Loucy (cell line): Measurements from ENCODE around the gene AGAP1.

Source experiments
- H2AFZ ChIP-seq: fragments of 200-600 bp; sonication (generic); 2 replicates; pipeline ENCODE4 v1.6.0; 2016; ENCODE audit warnings: antibody characterized with exemption, mild to moderate bottlenecking, low read length, moderate library complexity
- H3F3A ChIP-seq: fragments of 200-600 bp; 2 replicates; pipeline ENCODE4 v1.6.0; 2016; ENCODE audit warnings: antibody characterized with exemption, low read depth, mild to moderate bottlenecking
- H3K27me3 ChIP-seq: fragments of 200-600 bp; sonication (generic); 2 replicates; pipeline ENCODE4 v1.6.1; 2014; ENCODE audit warnings: low read length, mild to moderate bottlenecking; ENCODE audit not compliant: insufficient read depth, poor library complexity, severe bottlenecking
- H3K36me3 ChIP-seq: fragments of 200-600 bp; sonication (generic); 2 replicates; pipeline ENCODE4 v1.6.1; 2016; ENCODE audit warnings: low read length; ENCODE audit not compliant: insufficient read depth
- H3K4me1 ChIP-seq: fragments of 200-600 bp; sonication (generic); 2 replicates; pipeline ENCODE4 v1.5.1; 2014; ENCODE audit warnings: low read length, mild to moderate bottlenecking; ENCODE audit not compliant: insufficient read depth, poor library complexity, severe bottlenecking
- H3K4me2 ChIP-seq: fragments of 200-600 bp; sonication (generic); 2 replicates; pipeline ENCODE4 v1.6.0; 2014; ENCODE audit warnings: antibody characterized with exemption, low read length, low read depth, mild to moderate bottlenecking; ENCODE audit not compliant: poor library complexity, severe bottlenecking
- H3K4me3 ChIP-seq: fragments of 200-600 bp; sonication (generic); 2 replicates; pipeline ENCODE4 v1.5.1; 2014; ENCODE audit warnings: low read length, mild to moderate bottlenecking, mixed read lengths; ENCODE audit not compliant: poor library complexity, severe bottlenecking
- H3K79me2 ChIP-seq: fragments of 200-600 bp; sonication (generic); 2 replicates; pipeline ENCODE4 v1.6.1; 2014; ENCODE audit warnings: low read length; ENCODE audit not compliant: insufficient read depth
- H3K9ac ChIP-seq: fragments of 200-600 bp; sonication (generic); 2 replicates; pipeline ENCODE4 v1.6.0; 2014; ENCODE audit warnings: mild to moderate bottlenecking, low read depth, low read length, moderate library complexity; ENCODE audit not compliant: poor library complexity, severe bottlenecking
- H3K9me2 ChIP-seq: fragments of 200-600 bp; sonication (generic); replicated peaks from 2 replicates; pipeline ENCODE4 v1.6.1; 2016; ENCODE audit warnings: low read depth, low read length, mixed read lengths
- H3K9me3 ChIP-seq: fragments of 200-600 bp; sonication (generic); 2 replicates; pipeline ENCODE4 v1.6.1; 2014; ENCODE audit warnings: mild to moderate bottlenecking, antibody characterized with exemption, low read length, low read depth; ENCODE audit not compliant: insufficient read depth
- H4K20me1 ChIP-seq: fragments of 200-600 bp; sonication (generic); 2 replicates; pipeline ENCODE4 v1.6.0; 2014; ENCODE audit warnings: antibody characterized with exemption, low read length, mild to moderate bottlenecking; ENCODE audit not compliant: insufficient read depth, poor library complexity, severe bottlenecking
- EZH2phosphoT487 ChIP-seq: fragments of 200-600 bp; IDR thresholded peaks from 2 replicates; pipeline ENCODE4 v1.6.1; 2018; ENCODE audit warnings: antibody characterized with exemption, mild to moderate bottlenecking, moderate library complexity, borderline replicate concordance
- TF ChIP-seq, protein P1 (sequence below): fragments of 200-600 bp; sonication (generic); conservative IDR thresholded peaks from 2 replicates; pipeline ENCODE4 v1.5.1; 2014; ENCODE audit warnings: mild to moderate bottlenecking, antibody characterized with exemption, low read length

The AGAP1 gene

GRCh38 chr2:235989591-235989990 lies 495.7 kb downstream of the AGAP1 start:
- TF ChIP-seq EZH2phosphoT487, result no peak
- TF ChIP-seq, protein P1, sequence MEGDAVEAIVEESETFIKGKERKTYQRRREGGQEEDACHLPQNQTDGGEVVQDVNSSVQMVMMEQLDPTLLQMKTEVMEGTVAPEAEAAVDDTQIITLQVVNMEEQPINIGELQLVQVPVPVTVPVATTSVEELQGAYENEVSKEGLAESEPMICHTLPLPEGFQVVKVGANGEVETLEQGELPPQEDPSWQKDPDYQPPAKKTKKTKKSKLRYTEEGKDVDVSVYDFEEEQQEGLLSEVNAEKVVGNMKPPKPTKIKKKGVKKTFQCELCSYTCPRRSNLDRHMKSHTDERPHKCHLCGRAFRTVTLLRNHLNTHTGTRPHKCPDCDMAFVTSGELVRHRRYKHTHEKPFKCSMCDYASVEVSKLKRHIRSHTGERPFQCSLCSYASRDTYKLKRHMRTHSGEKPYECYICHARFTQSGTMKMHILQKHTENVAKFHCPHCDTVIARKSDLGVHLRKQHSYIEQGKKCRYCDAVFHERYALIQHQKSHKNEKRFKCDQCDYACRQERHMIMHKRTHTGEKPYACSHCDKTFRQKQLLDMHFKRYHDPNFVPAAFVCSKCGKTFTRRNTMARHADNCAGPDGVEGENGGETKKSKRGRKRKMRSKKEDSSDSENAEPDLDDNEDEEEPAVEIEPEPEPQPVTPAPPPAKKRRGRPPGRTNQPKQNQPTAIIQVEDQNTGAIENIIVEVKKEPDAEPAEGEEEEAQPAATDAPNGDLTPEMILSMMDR, result no peak
- H3F3A ChIP-seq, result no peaks in the 10 kb centered on the region
- H3K4me3 ChIP-seq, result no peak overlapping the region

GRCh38 chr2:235990344-235990743 lies 496.5 kb downstream of the AGAP1 start:
- H3F3A ChIP-seq, result no peaks in the 10 kb centered on the region
- no peak overlapping the region for H3K9ac ChIP-seq
- H2AFZ ChIP-seq, result no peak overlapping the region
- H3K27me3 ChIP-seq, result no peaks in the 10 kb centered on the region
- no peak overlapping the region for H3K4me2 ChIP-seq
- no peaks in the 10 kb centered on the region for H4K20me1 ChIP-seq
- no peaks in the 10 kb centered on the region for H3K9me2 ChIP-seq
- H3K36me3 ChIP-seq, result no peaks in the 10 kb centered on the region
- no peaks in the 10 kb centered on the region for H3K9me3 ChIP-seq
- no peaks in the 10 kb centered on the region for H3K79me2 ChIP-seq
- no peaks in the 10 kb centered on the region for H3K4me1 ChIP-seq
- H3K4me3 ChIP-seq, result no peak overlapping the region
- TF ChIP-seq, protein P1, result no peak
- no peak for TF ChIP-seq EZH2phosphoT487

More at GRCh38 chr2:235989591-235989990, 495.7 kb downstream of the AGAP1 start:
- Histone ChIP-seq H3K79me2 (no peaks in the 10 kb centered on the region), H2AFZ (no peak overlapping the region), H3K9me2 (no peaks in the 10 kb centered on the region), H3K4me1 (no peaks in the 10 kb centered on the region), H3K9ac (no peak overlapping the region), H3K36me3 (no peaks in the 10 kb centered on the region), H3K9me3 (no peaks in the 10 kb centered on the region), H4K20me1 (no peaks in the 10 kb centered on the region), H3K27me3 (no peaks in the 10 kb centered on the region), H3K4me2 (no peak overlapping the region)

DNA sequence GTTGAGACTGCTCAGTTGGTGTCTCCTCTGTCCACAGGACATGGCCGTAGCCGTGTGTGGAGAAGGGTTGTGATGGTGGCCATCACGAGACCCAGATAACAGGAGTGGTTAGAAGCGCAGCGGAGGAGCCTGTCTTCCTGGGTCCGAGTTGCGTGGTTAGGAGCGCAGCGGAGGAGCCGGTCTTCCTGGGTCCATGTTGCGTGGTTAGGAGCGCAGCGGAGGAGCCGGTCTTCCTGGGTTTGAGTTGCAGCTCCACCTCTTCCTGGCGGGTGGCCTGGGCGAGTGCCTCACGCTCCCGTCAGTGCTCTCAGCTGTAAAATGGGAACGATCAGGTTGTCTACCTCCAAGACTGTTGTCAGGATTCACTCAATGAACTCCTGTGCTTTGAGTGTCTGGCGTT lies 498.2 kb downstream of the AGAP1 start:
- Histone ChIP-seq H3K27me3 (no peaks in the 10 kb centered on the region), H3F3A (no peaks in the 10 kb centered on the region), H2AFZ (no peak overlapping the region), H3K79me2 (no peaks in the 10 kb centered on the region), H3K9me2 (no peaks in the 10 kb centered on the region), H3K4me2 (no peak overlapping the region), H4K20me1 (no peaks in the 10 kb centered on the region), H3K4me3 (no peak overlapping the region), H3K36me3 (no peaks in the 10 kb centered on the region), H3K9me3 (no peaks in the 10 kb centered on the region), H3K9ac (no peak overlapping the region), H3K4me1 (no peaks in the 10 kb centered on the region)
- TF ChIP-seq EZH2phosphoT487, result no peak
- TF ChIP-seq, protein P1, result no peak
